Loucy (cell line): ENCODE data around the gene ARGLU1.

Source experiments
- H2AFZ ChIP-seq: fragments of 200-600 bp; sonication (generic); 2 replicates; pipeline ENCODE4 v1.6.0; 2016; ENCODE audit warnings: antibody characterized with exemption, mild to moderate bottlenecking, low read length, moderate library complexity
- H3F3A ChIP-seq: fragments of 200-600 bp; 2 replicates; pipeline ENCODE4 v1.6.0; 2016; ENCODE audit warnings: antibody characterized with exemption, low read depth, mild to moderate bottlenecking
- H3K27me3 ChIP-seq: fragments of 200-600 bp; sonication (generic); 2 replicates; pipeline ENCODE4 v1.6.1; 2014; ENCODE audit warnings: low read length, mild to moderate bottlenecking; ENCODE audit not compliant: insufficient read depth, poor library complexity, severe bottlenecking
- H3K36me3 ChIP-seq: fragments of 200-600 bp; sonication (generic); 2 replicates; pipeline ENCODE4 v1.6.1; 2016; ENCODE audit warnings: low read length; ENCODE audit not compliant: insufficient read depth
- H3K4me1 ChIP-seq: fragments of 200-600 bp; sonication (generic); 2 replicates; pipeline ENCODE4 v1.5.1; 2014; ENCODE audit warnings: low read length, mild to moderate bottlenecking; ENCODE audit not compliant: insufficient read depth, poor library complexity, severe bottlenecking
- H3K4me2 ChIP-seq: fragments of 200-600 bp; sonication (generic); 2 replicates; pipeline ENCODE4 v1.6.0; 2014; ENCODE audit warnings: antibody characterized with exemption, low read length, low read depth, mild to moderate bottlenecking; ENCODE audit not compliant: poor library complexity, severe bottlenecking
- H3K4me3 ChIP-seq: fragments of 200-600 bp; sonication (generic); 2 replicates; pipeline ENCODE4 v1.5.1; 2014; ENCODE audit warnings: low read length, mild to moderate bottlenecking, mixed read lengths; ENCODE audit not compliant: poor library complexity, severe bottlenecking
- H3K79me2 ChIP-seq: fragments of 200-600 bp; sonication (generic); 2 replicates; pipeline ENCODE4 v1.6.1; 2014; ENCODE audit warnings: low read length; ENCODE audit not compliant: insufficient read depth
- H3K9ac ChIP-seq: fragments of 200-600 bp; sonication (generic); 2 replicates; pipeline ENCODE4 v1.6.0; 2014; ENCODE audit warnings: mild to moderate bottlenecking, low read depth, low read length, moderate library complexity; ENCODE audit not compliant: poor library complexity, severe bottlenecking
- H3K9me2 ChIP-seq: fragments of 200-600 bp; sonication (generic); replicated peaks from 2 replicates; pipeline ENCODE4 v1.6.1; 2016; ENCODE audit warnings: low read depth, low read length, mixed read lengths
- H3K9me3 ChIP-seq: fragments of 200-600 bp; sonication (generic); 2 replicates; pipeline ENCODE4 v1.6.1; 2014; ENCODE audit warnings: mild to moderate bottlenecking, antibody characterized with exemption, low read length, low read depth; ENCODE audit not compliant: insufficient read depth
- H4K20me1 ChIP-seq: fragments of 200-600 bp; sonication (generic); 2 replicates; pipeline ENCODE4 v1.6.0; 2014; ENCODE audit warnings: antibody characterized with exemption, low read length, mild to moderate bottlenecking; ENCODE audit not compliant: insufficient read depth, poor library complexity, severe bottlenecking
- EZH2phosphoT487 ChIP-seq: fragments of 200-600 bp; IDR thresholded peaks from 2 replicates; pipeline ENCODE4 v1.6.1; 2018; ENCODE audit warnings: antibody characterized with exemption, mild to moderate bottlenecking, moderate library complexity, borderline replicate concordance
- TF ChIP-seq, protein P1 (sequence below): fragments of 200-600 bp; sonication (generic); conservative IDR thresholded peaks from 2 replicates; pipeline ENCODE4 v1.5.1; 2014; ENCODE audit warnings: mild to moderate bottlenecking, antibody characterized with exemption, low read length

ARGLU1 gene

DNA sequence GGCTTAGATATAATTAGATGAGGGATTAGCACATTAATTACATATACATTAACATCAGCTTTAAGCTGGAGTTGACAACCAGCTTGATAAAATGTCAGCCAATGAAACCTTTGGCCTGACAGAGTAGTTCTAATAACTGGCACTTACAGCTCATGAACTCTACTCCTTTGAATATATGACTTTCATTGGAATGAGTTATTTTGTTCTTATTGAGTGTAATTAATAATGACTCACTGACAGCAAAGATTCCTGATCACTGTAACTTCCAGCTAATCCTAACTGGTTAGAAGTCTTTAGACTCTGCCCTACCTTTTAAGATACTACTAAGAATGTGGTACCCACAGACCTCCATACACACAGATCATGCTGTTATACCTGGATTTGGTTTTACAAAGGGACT, 73.4 kb downstream of the ARGLU1 start:
- H3K9ac ChIP-seq, result no peak overlapping the region
- no peak overlapping the region for H3K4me2 ChIP-seq

DNA sequence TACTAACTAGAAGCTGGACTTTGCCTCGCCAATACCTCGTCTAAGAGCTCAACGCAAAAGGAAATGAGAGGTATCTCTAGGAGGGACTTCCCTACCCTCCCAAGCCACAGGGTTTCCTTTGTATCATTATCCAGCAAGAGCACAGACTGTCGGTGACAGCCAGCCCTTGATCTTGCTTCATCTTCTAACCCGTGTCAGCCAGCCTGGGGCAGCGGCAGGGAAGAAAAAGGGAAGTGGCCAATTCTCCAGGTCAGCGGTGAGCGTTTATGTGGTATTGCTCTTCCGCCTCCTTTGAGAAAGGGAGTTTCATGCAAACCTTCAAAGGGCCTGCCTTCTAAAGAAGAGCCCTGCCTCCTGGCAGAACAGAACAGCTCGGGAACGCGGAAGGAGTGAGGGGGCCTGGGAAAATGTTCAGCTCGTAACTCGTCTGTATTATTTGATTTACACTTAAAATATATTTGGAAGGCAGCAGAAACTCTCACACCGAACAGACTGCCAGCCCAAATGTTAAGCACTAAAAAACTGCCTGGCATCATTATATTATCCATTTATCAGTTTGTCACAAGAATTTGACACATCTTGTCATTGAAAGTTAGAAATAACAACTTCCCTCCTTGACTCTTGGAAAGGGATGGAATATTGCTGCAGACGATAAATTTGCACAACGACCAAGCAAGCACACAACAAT, 74.3 kb downstream of the ARGLU1 start:
- Histone ChIP-seq H3K9me2 (no peaks in the 10 kb centered on the region), H2AFZ (no peak overlapping the region; the same call in 1 of the 2 replicates), H3K9ac (no peak overlapping the region), H3K4me3 (peak overlapping the region; percentile 42), H3K79me2 (no peaks in the 10 kb centered on the region), H3F3A (no peaks in the 10 kb centered on the region), H4K20me1 (no peaks in the 10 kb centered on the region), H3K9me3 (no peaks in the 10 kb centered on the region), H3K36me3 (no peaks in the 10 kb centered on the region), H3K4me1 (peaks cover 39% of the 10 kb centered on the region), H3K27me3 (no peaks in the 10 kb centered on the region), H3K4me2 (peak overlapping the region; percentile 61)
- TF ChIP-seq, protein P1, sequence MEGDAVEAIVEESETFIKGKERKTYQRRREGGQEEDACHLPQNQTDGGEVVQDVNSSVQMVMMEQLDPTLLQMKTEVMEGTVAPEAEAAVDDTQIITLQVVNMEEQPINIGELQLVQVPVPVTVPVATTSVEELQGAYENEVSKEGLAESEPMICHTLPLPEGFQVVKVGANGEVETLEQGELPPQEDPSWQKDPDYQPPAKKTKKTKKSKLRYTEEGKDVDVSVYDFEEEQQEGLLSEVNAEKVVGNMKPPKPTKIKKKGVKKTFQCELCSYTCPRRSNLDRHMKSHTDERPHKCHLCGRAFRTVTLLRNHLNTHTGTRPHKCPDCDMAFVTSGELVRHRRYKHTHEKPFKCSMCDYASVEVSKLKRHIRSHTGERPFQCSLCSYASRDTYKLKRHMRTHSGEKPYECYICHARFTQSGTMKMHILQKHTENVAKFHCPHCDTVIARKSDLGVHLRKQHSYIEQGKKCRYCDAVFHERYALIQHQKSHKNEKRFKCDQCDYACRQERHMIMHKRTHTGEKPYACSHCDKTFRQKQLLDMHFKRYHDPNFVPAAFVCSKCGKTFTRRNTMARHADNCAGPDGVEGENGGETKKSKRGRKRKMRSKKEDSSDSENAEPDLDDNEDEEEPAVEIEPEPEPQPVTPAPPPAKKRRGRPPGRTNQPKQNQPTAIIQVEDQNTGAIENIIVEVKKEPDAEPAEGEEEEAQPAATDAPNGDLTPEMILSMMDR, result no peak
- no peak for TF ChIP-seq EZH2phosphoT487

More for the DNA sequence above, 73.4 kb downstream of the ARGLU1 start:
- Histone ChIP-seq H4K20me1 (no peaks in the 10 kb centered on the region), H3K4me3 (no peak overlapping the region), H3F3A (no peaks in the 10 kb centered on the region), H3K9me3 (no peaks in the 10 kb centered on the region), H3K9me2 (no peaks in the 10 kb centered on the region), H3K36me3 (no peaks in the 10 kb centered on the region), H3K27me3 (no peaks in the 10 kb centered on the region), H3K4me1 (peaks cover 47% of the 10 kb centered on the region), H3K79me2 (no peaks in the 10 kb centered on the region), H2AFZ (no peak overlapping the region)
- TF ChIP-seq EZH2phosphoT487, result no peak
- TF ChIP-seq, protein P1, result no peak

GRCh38 chr13:106492588-106493475, 75.1 kb downstream of the ARGLU1 start:
- H3K4me3 ChIP-seq, result peak overlapping the region; percentile 42
- H4K20me1 ChIP-seq, result no peaks in the 10 kb centered on the region
- no peak overlapping the region for H3K9ac ChIP-seq
- peak overlapping the region; percentile 61 for H3K4me2 ChIP-seq
- TF ChIP-seq EZH2phosphoT487, result no peak
- TF ChIP-seq, protein P1, result no peak
- peaks cover 31% of the 10 kb centered on the region for H3K4me1 ChIP-seq
- H3K79me2 ChIP-seq, result no peaks in the 10 kb centered on the region
- H3K27me3 ChIP-seq, result no peaks in the 10 kb centered on the region
- H3K36me3 ChIP-seq, result no peaks in the 10 kb centered on the region
- no peaks in the 10 kb centered on the region for H3K9me3 ChIP-seq
- H3K9me2 ChIP-seq, result no peaks in the 10 kb centered on the region
- no peak overlapping the region for H2AFZ ChIP-seq
- H3F3A ChIP-seq, result no peaks in the 10 kb centered on the region
